NCI-H526 treated with DMSO at 0.1 percent for 48 hours (cell line): ENCODE data around the gene PRR23E.

Experiments used
- DNase-seq: peaks from one replicate; lab custom pipeline; 2025; lab: John Stamatoyannopoulos, UW

Gene PRR23E

GRCh38 chr3:127192576-127193232 is at the start of gene PRR23E:
TSS of gene PRR23E (plus strand) at chr3:127193131. CDS start at chr3:127196686, 3,555 bp downstream.
- DNase-seq: no peak

- DNase-seq: no peak
Measured at GRCh38 chr3:127143172-127143571, 49.8 kb upstream of the PRR23E start.

GRCh38 chr3:127144631-127145030 is 48.3 kb upstream of the PRR23E start:
- no peak for DNase-seq

- no peak for DNase-seq
Measured at GRCh38 chr3:127145266-127145665, 47.7 kb upstream of the PRR23E start.

- no peak for DNase-seq
Measured at GRCh38 chr3:127147291-127147885, 45.5 kb upstream of the PRR23E start.

- DNase-seq: no peak
Measured at GRCh38 chr3:127149621-127150310, 43.2 kb upstream of the PRR23E start.

GRCh38 chr3:127150513-127151250 is 42.2 kb upstream of the PRR23E start:
- no peak for DNase-seq

GRCh38 chr3:127151251-127151564 is 41.7 kb upstream of the PRR23E start:
- no peak for DNase-seq

GRCh38 chr3:127151992-127152650 is 40.8 kb upstream of the PRR23E start:
- no peak for DNase-seq

GRCh38 chr3:127152684-127153505 is 40.0 kb upstream of the PRR23E start:
- no peak for DNase-seq

GRCh38 chr3:127153506-127153815 is 39.5 kb upstream of the PRR23E start:
- no peak for DNase-seq

GRCh38 chr3:127156338-127157050 is 36.4 kb upstream of the PRR23E start:
- DNase-seq: no peak

GRCh38 chr3:127157171-127157828 is 35.6 kb upstream of the PRR23E start:
- peak; percentile 59 for DNase-seq

GRCh38 chr3:127158614-127159229 is 34.2 kb upstream of the PRR23E start:
- DNase-seq: no peak

- peak; percentile 55 for DNase-seq
Measured at GRCh38 chr3:127159543-127159942, 33.4 kb upstream of the PRR23E start.

GRCh38 chr3:127161236-127161635 is 31.7 kb upstream of the PRR23E start:
- DNase-seq: no peak

- DNase-seq: no peak
Measured at GRCh38 chr3:127161973-127162579, 30.9 kb upstream of the PRR23E start.

- no peak for DNase-seq
Measured at GRCh38 chr3:127162947-127163645, 29.8 kb upstream of the PRR23E start.

GRCh38 chr3:127164615-127165014 is 28.3 kb upstream of the PRR23E start:
- no peak for DNase-seq
